Upper lobe of left lung (tissue), 4 donors: ENCODE measurements around the gene SEMA7A.

Experiments used
- CTCF ChIP-seq, 6 experiments: fragments of 450-650 bp in 4 of 6; fragments of 200-600 bp in 2 of 6; sonication (generic) in 2 of 6; IDR thresholded peaks; one replicate each; pipeline ENCODE4 v1.5.1; 2016 to 2019; ENCODE audit warnings: antibody characterized with exemption in 6 of 6
- POLR2AphosphoS5 ChIP-seq, 2 donors: sonication (generic); formaldehyde crosslinking; IDR thresholded peaks; one replicate each; pipeline ENCODE4 v1.5.1; 2017; ENCODE audit warnings: antibody characterized with exemption in 2 of 2

GRCh38 chr15:74458473-74458872 is 24.7 kb upstream of the SEMA7A start:
- TF ChIP-seq POLR2AphosphoS5 (IDR thresholded peaks at IDR 0.05) (no peak), CTCF (IDR thresholded peaks at IDR 0.05) (no peak)
